ENCODE results near the gene CADM3.

The CADM3 gene

GRCh38 chr1:159171254-159171687 lies at the start of gene CADM3:
Gene CADM3 (plus strand): TSS chr1:159171615. CDS start chr1:159171766, 151 bp downstream.
- peaks cover 45 to 72% of the 10 kb centered on the region in 2 donors for H3K27me3 Mint-ChIP-seq
- no peaks in the 10 kb centered on the region for H3K9me3 Mint-ChIP-seq
- H3K4me3 Mint-ChIP-seq, result peak within 1 kb of the TSS; percentile 73 to 78
- peaks cover 20 to 23% of the 10 kb centered on the region in 2 donors for H3K4me1 Mint-ChIP-seq
- DNase-seq, result no peak
- ATAC-seq (replicated peaks), result peak in 1 of 2 donors; percentile 15
- H3K27ac Mint-ChIP-seq, result peak within 1 kb of the TSS; percentile 0
- H3K36me3 Mint-ChIP-seq, result no peaks in the 10 kb centered on the region

- no peak for DNase-seq
- H3K27ac Mint-ChIP-seq, result peak overlapping the region; percentile 68
Measured at GRCh38 chr1:159122005-159122621, 49.3 kb upstream of the CADM3 start.

GRCh38 chr1:159123587-159123986 lies 47.8 kb upstream of the CADM3 start:
- no peak overlapping the region for H3K27ac Mint-ChIP-seq
- H3K4me1 Mint-ChIP-seq, result peaks cover 6 to 10% of the 10 kb centered on the region in 2 donors
- peaks cover 4 to 9% of the 10 kb centered on the region in 2 donors for H3K27me3 Mint-ChIP-seq
- no peak for ATAC-seq (replicated peaks)
- no peaks in the 10 kb centered on the region for H3K36me3 Mint-ChIP-seq
- no peak overlapping the region for H3K4me3 Mint-ChIP-seq
- DNase-seq, result no peak
- no peaks in the 10 kb centered on the region for H3K9me3 Mint-ChIP-seq

More at GRCh38 chr1:159122005-159122621, 49.3 kb upstream of the CADM3 start:
- no peak overlapping the region for H3K4me3 Mint-ChIP-seq
- peaks cover 6 to 10% of the 10 kb centered on the region in 2 donors for H3K4me1 Mint-ChIP-seq
- H3K27me3 Mint-ChIP-seq, result peaks cover 4 to 11% of the 10 kb centered on the region in 2 donors
- peak; percentile 93 to 95 for ATAC-seq (replicated peaks)
- H3K36me3 Mint-ChIP-seq, result no peaks in the 10 kb centered on the region
- H3K9me3 Mint-ChIP-seq, result no peaks in the 10 kb centered on the region

GRCh38 chr1:159132271-159132881 lies 39.0 kb upstream of the CADM3 start:
- no peak overlapping the region for H3K4me3 Mint-ChIP-seq
- H3K27me3 Mint-ChIP-seq, result no peaks in the 10 kb centered on the region
- peak; percentile 26 for DNase-seq
- no peaks in the 10 kb centered on the region for H3K36me3 Mint-ChIP-seq
- no peaks in the 10 kb centered on the region for H3K4me1 Mint-ChIP-seq
- no peaks in the 10 kb centered on the region for H3K9me3 Mint-ChIP-seq
- H3K27ac Mint-ChIP-seq, result no peak overlapping the region
- ATAC-seq (replicated peaks), result peak; percentile 48 to 65

- Mint-ChIP-seq H3K27me3 (peaks cover 8 to 14% of the 10 kb centered on the region in 2 donors), H3K36me3 (no peaks in the 10 kb centered on the region), H3K4me1 (no peaks in the 10 kb centered on the region), H3K9me3 (no peaks in the 10 kb centered on the region), H3K27ac (no peak overlapping the region), H3K4me3 (no peak overlapping the region)
- DNase-seq (no peak), ATAC-seq (replicated peaks) (no peak)
Measured at GRCh38 chr1:159140474-159140873, 30.9 kb upstream of the CADM3 start.

GRCh38 chr1:159141584-159142390 lies 29.6 kb upstream of the CADM3 start:
- Mint-ChIP-seq H3K36me3 (peaks cover 0 to 4% of the 10 kb centered on the region in 2 donors), H3K27me3 (peaks cover 12 to 18% of the 10 kb centered on the region in 2 donors), H3K4me3 (no peak overlapping the region), H3K27ac (no peak overlapping the region), H3K9me3 (no peaks in the 10 kb centered on the region), H3K4me1 (no peaks in the 10 kb centered on the region)
- no peak for ATAC-seq (replicated peaks)
- no peak for DNase-seq

- H3K4me1 Mint-ChIP-seq, result no peaks in the 10 kb centered on the region
- DNase-seq, result no peak
- H3K36me3 Mint-ChIP-seq, result peaks cover 0 to 4% of the 10 kb centered on the region in 2 donors
- H3K27ac Mint-ChIP-seq, result no peak overlapping the region
- peaks cover 12 to 21% of the 10 kb centered on the region in 2 donors for H3K27me3 Mint-ChIP-seq
- no peak for ATAC-seq (replicated peaks)
- no peaks in the 10 kb centered on the region for H3K9me3 Mint-ChIP-seq
- no peak overlapping the region for H3K4me3 Mint-ChIP-seq
Measured at GRCh38 chr1:159142391-159142663, 29.1 kb upstream of the CADM3 start.

- no peak for ATAC-seq (replicated peaks)
- DNase-seq, result no peak
- Mint-ChIP-seq H3K9me3 (no peaks in the 10 kb centered on the region), H3K27me3 (peaks cover 12 to 21% of the 10 kb centered on the region in 2 donors), H3K36me3 (peaks cover 0 to 4% of the 10 kb centered on the region in 2 donors), H3K27ac (no peak overlapping the region), H3K4me3 (no peak overlapping the region), H3K4me1 (no peaks in the 10 kb centered on the region)
Measured at GRCh38 chr1:159142726-159143510, 28.5 kb upstream of the CADM3 start.

GRCh38 chr1:159144571-159144970 lies 26.8 kb upstream of the CADM3 start:
- Mint-ChIP-seq H3K36me3 (peaks cover 0 to 4% of the 10 kb centered on the region in 2 donors), H3K4me1 (no peaks in the 10 kb centered on the region)

GRCh38 chr1:159146980-159147379 lies 24.4 kb upstream of the CADM3 start:
- peaks cover 0 to under 1% of the 10 kb centered on the region in 2 donors for H3K4me1 Mint-ChIP-seq
- DNase-seq (no peak), ATAC-seq (replicated peaks) (no peak)
- peaks cover 0 to 10% of the 10 kb centered on the region in 2 donors for H3K36me3 Mint-ChIP-seq
- H3K27me3 Mint-ChIP-seq, result peaks cover 7 to 24% of the 10 kb centered on the region in 2 donors
- H3K9me3 Mint-ChIP-seq, result peaks cover 0 to 1% of the 10 kb centered on the region in 2 donors
- H3K27ac Mint-ChIP-seq, result no peak overlapping the region
- H3K4me3 Mint-ChIP-seq, result no peak overlapping the region

More at GRCh38 chr1:159144571-159144970, 26.8 kb upstream of the CADM3 start:
- Mint-ChIP-seq H3K27me3 (peaks cover 12 to 14% of the 10 kb centered on the region in 2 donors), H3K9me3 (no peaks in the 10 kb centered on the region), H3K27ac (no peak overlapping the region), H3K4me3 (no peak overlapping the region)
- DNase-seq (no peak), ATAC-seq (replicated peaks) (no peak)

GRCh38 chr1:159152031-159152430 lies 19.4 kb upstream of the CADM3 start:
- peaks cover 7 to 27% of the 10 kb centered on the region in 2 donors for H3K27me3 Mint-ChIP-seq
- peaks cover 0 to 1% of the 10 kb centered on the region in 2 donors for H3K9me3 Mint-ChIP-seq
- H3K4me1 Mint-ChIP-seq, result peaks cover 0 to 7% of the 10 kb centered on the region in 2 donors
- H3K27ac Mint-ChIP-seq, result no peak overlapping the region
- DNase-seq (no peak), ATAC-seq (replicated peaks) (no peak)
- no peak overlapping the region for H3K4me3 Mint-ChIP-seq
- H3K36me3 Mint-ChIP-seq, result peaks cover 3 to 17% of the 10 kb centered on the region in 2 donors

- Mint-ChIP-seq H3K36me3 (peaks cover 3 to 9% of the 10 kb centered on the region in 2 donors), H3K4me3 (no peak overlapping the region), H3K27ac (no peak overlapping the region), H3K4me1 (peaks cover 4 to 13% of the 10 kb centered on the region in 2 donors), H3K27me3 (peaks cover 13 to 26% of the 10 kb centered on the region in 2 donors), H3K9me3 (no peaks in the 10 kb centered on the region)
- peak; percentile 54 for DNase-seq
- ATAC-seq (replicated peaks), result peak; percentile 87 to 96
Measured at GRCh38 chr1:159161001-159161718, 10.3 kb upstream of the CADM3 start.

GRCh38 chr1:159161719-159162026 lies 9.7 kb upstream of the CADM3 start:
- peaks cover 0 to 5% of the 10 kb centered on the region in 2 donors for H3K36me3 Mint-ChIP-seq
- no peaks in the 10 kb centered on the region for H3K9me3 Mint-ChIP-seq
- H3K27me3 Mint-ChIP-seq, result peaks cover 13 to 22% of the 10 kb centered on the region in 2 donors
- H3K4me3 Mint-ChIP-seq, result no peak overlapping the region
- ATAC-seq (replicated peaks) (no peak), DNase-seq (no peak)
- H3K4me1 Mint-ChIP-seq, result peaks cover 4 to 13% of the 10 kb centered on the region in 2 donors
- no peak overlapping the region for H3K27ac Mint-ChIP-seq

All from stimulated activated naive B cell treated with anti-CD40 and anti-IgM and Interleukin-4, amounts not matched to agents 10 μg/mL and 1 μg/mL and 100 μg/mL, for 72 hours (primary cell).